B cell (primary cell): Measurements from ENCODE around the gene GPC5. TPM values are rescaled to one million over a fixed set of nuclear protein-coding genes. Genes with fewer than 3 reads are reported as not detected.
"Not testable (repeated sequence)": the region's sequence is repeated elsewhere in the genome, so short reads cannot be mapped to it uniquely, and the experiment has no call there.

Experiments used
- ATAC-seq: fragments of 200-7000 bp; cut with Tn5 transposase; one replicate; pipeline ENCODE4 v1.10.0; 2021; ENCODE audit warnings: low read depth, mild to moderate bottlenecking, moderate number of reproducible peaks, moderate library complexity
- CTCF ChIA-PET: fragments of 350-600 bp; sonication (Branson Sonifier 250); formaldehyde crosslinking; loops from one replicate; lab custom pipeline; 2021; ENCODE audit warnings: antibody characterized with exemption, inconsistent platforms; lab: Charles Lee
- POLR2A ChIA-PET: fragments of 350-600 bp; sonication (Branson Sonifier 250); formaldehyde crosslinking; loops from one replicate; lab custom pipeline; 2021; ENCODE audit warnings: antibody characterized with exemption; lab: Charles Lee
- DNase-seq: peaks from one replicate; pipeline ENCODE4 v3.0.0; 2013
- H2AFZ ChIP-seq: 2 replicates; pipeline ENCODE4 v1.6.1; 2012; ENCODE audit warnings: mild to moderate bottlenecking, low read depth, low read length; ENCODE audit not compliant: insufficient read depth, poor library complexity, severe bottlenecking
- H3K27ac ChIP-seq, 2 donors: 1 replicate in 1 of 2; 2 replicates in 1 of 2; pipeline ENCODE4 v1.5.1; 2012 to 2013; ENCODE audit warnings: low read length in 2 of 2, mild to moderate bottlenecking in 2 of 2, moderate library complexity in 1 of 2
- H3K27me3 ChIP-seq, 4 experiments: fragments of 200-600 bp in 1 of 4; sonication (generic) in 1 of 4; replicated peaks in 1 of 4; 1 replicate in 2 of 4; 2 replicates in 2 of 4; pipeline versions ENCODE4 v1.6.1 to v1.7.0; 2013 to 2016; ENCODE audit warnings: low read length in 3 of 4, mild to moderate bottlenecking in 2 of 4, mixed read lengths in 1 of 4, moderate library complexity in 1 of 4; ENCODE audit not compliant: insufficient read depth in 4 of 4, control insufficient read depth in 3 of 4; ENCODE audit errors: control extremely low read depth in 1 of 4
- H3K36me3 ChIP-seq, 2 experiments: replicated peaks in 1 of 2; 1 replicate in 1 of 2; 2 replicates in 1 of 2; pipeline versions ENCODE4 v1.6.1 to v1.7.1; 2013; ENCODE audit warnings: low read length in 1 of 2; ENCODE audit not compliant: insufficient read depth in 2 of 2, control insufficient read depth in 1 of 2; ENCODE audit errors: control extremely low read depth in 1 of 2, extremely low read depth in 1 of 2
- H3K4me1 ChIP-seq, 2 donors: fragments of 200-600 bp in 1 of 2; sonication (generic) in 1 of 2; 1 replicate in 1 of 2; 2 replicates in 1 of 2; pipeline versions ENCODE4 v1.5.1 to v1.6.1; 2013 to 2017; ENCODE audit warnings: low read length in 2 of 2; ENCODE audit not compliant: control insufficient read depth in 2 of 2, insufficient read depth in 2 of 2
- H3K4me2 ChIP-seq: replicated peaks from 2 replicates; pipeline ENCODE3; 2012; ENCODE audit warnings: mild to moderate bottlenecking, low read depth, low read length; ENCODE audit not compliant: poor library complexity, severe bottlenecking
- H3K4me3 ChIP-seq, 5 experiments: fragments of 200-600 bp in 1 of 5; sonication (generic) in 1 of 5; 1 replicate in 3 of 5; 2 replicates in 2 of 5; pipeline versions ENCODE4 v1.5.1 to v1.7.0; 2011 to 2016; ENCODE audit warnings: low read length in 4 of 5, mild to moderate bottlenecking in 4 of 5, low read depth in 2 of 5, control low read depth in 1 of 5, moderate library complexity in 1 of 5; ENCODE audit not compliant: insufficient read depth in 1 of 5; ENCODE audit errors: control extremely low read depth in 1 of 5, extremely low read depth in 1 of 5
- H3K79me2 ChIP-seq: fragments of 200-600 bp; sonication (generic); one replicate; pipeline ENCODE4 v1.6.0; 2016; ENCODE audit warnings: low read length; ENCODE audit not compliant: control insufficient read depth, insufficient read depth
- H3K9ac ChIP-seq: fragments of 200-600 bp; sonication (generic); 2 replicates; pipeline ENCODE4 v1.6.1; 2017; ENCODE audit warnings: mild to moderate bottlenecking, low read length, moderate library complexity
- H3K9me3 ChIP-seq, 3 donors: one replicate each; pipeline versions ENCODE4 v1.6.1 to v1.7.1; 2013; ENCODE audit warnings: low read length in 2 of 3; ENCODE audit not compliant: control insufficient read depth in 2 of 3, insufficient read depth in 1 of 3; ENCODE audit errors: control extremely low read depth in 1 of 3
- H4K20me1 ChIP-seq: 2 replicates; pipeline ENCODE4 v1.6.0; 2012; ENCODE audit warnings: mild to moderate bottlenecking, low read length; ENCODE audit not compliant: insufficient read depth, control insufficient read depth, poor library complexity, severe bottlenecking
- H3K27ac Mint-ChIP-seq: one replicate; pipeline ENCODE4 v1.8.0; 2021; ENCODE audit warnings: mixed read lengths
- H3K27me3 Mint-ChIP-seq: one replicate; pipeline ENCODE4 v1.8.0; 2021; ENCODE audit warnings: mixed read lengths
- H3K4me1 Mint-ChIP-seq: one replicate; pipeline ENCODE4 v1.8.0; 2021; ENCODE audit warnings: mixed read lengths
- H3K4me3 Mint-ChIP-seq: one replicate; pipeline ENCODE4 v1.8.0; 2021; ENCODE audit warnings: mixed read lengths
- H3K9me3 Mint-ChIP-seq: one replicate; pipeline ENCODE4 v1.8.0; 2022; ENCODE audit warnings: mixed read lengths; ENCODE audit not compliant: insufficient read depth
- CTCF ChIP-seq: fragments of 200-600 bp; IDR thresholded peaks from one replicate; pipeline ENCODE4 v1.8.0; 2022; ENCODE audit warnings: antibody characterized with exemption, mild to moderate bottlenecking
- EZH2 ChIP-seq: IDR thresholded peaks from 2 replicates; pipeline ENCODE4 v1.6.1; 2012; ENCODE audit warnings: borderline replicate concordance, low read depth, mild to moderate bottlenecking, moderate library complexity, low read length; ENCODE audit not compliant: insufficient read depth, poor library complexity, severe bottlenecking
- WGBS: methylation state at CpG from one replicate; pipeline ENCODE4 v1.1.5; 2013; ENCODE audit warnings: missing lambda C conversion rate; ENCODE audit not compliant: insufficient coverage; 5-methylcytosine and 5-hydroxymethylcytosine counted together
- intact Hi-C: fragments of 100-400 bp; cut with micrococcal nuclease; formaldehyde crosslinking; loops from one replicate; pipeline ENCODE4 v1.10.0; 2022
- polyA plus RNA-seq: library from polyadenylated mRNA; depleted of rRNA; stranded (reverse); fragments of >200 nt; gene quantifications from 2 replicates; pipeline ENCODE4 v1.2.3, GENCODE V29; 2012
- total RNA-seq, 2 donors: library from RNA; stranded (reverse); fragments of 120-200 nt in 1 of 2; gene quantifications; 1 replicate in 1 of 2; 2 replicates in 1 of 2; pipeline versions ENCODE4 v1.2.3 to v1.2.4, GENCODE V29; 2013 to 2022

Gene GPC5
- total and polyA plus RNA-seq, 2 donors (not counting 1 experiment from before 2014, with no cell fraction given), result 0.15 to 0.30 TPM

- DNase-seq, result no peak
- no peak overlapping the region for H2AFZ ChIP-seq
- no peak for ATAC-seq
- no peak overlapping the region for H3K9ac ChIP-seq
- H3K79me2 ChIP-seq, result no peaks in the 10 kb centered on the region
- no peak overlapping the region for H3K27ac ChIP-seq
- no peak overlapping the region for H3K4me2 ChIP-seq
- Mint-ChIP-seq H3K27ac (no peak overlapping the region), H3K4me3 (no peak overlapping the region), H3K9me3 (no peaks in the 10 kb centered on the region), H3K27me3 (no peaks in the 10 kb centered on the region), H3K4me1 (no peaks in the 10 kb centered on the region)
- no peaks in the 10 kb centered on the region for H3K36me3 ChIP-seq
- 79% methylated on average over 2 of the region's 5 CpGs for WGBS
- H3K9me3 ChIP-seq, result peaks cover 0 to 4% (median 0%) of the 10 kb centered on the region in 3 donors
- POLR2A ChIA-PET, result no interaction called here
- CTCF ChIA-PET, result no interaction called here
- H4K20me1 ChIP-seq, result no peaks in the 10 kb centered on the region
- H3K27me3 ChIP-seq, result no peaks in the 10 kb centered on the region
- intact Hi-C loops, result no loop called here
- no peak for TF ChIP-seq EZH2
- TF ChIP-seq CTCF, result no peak
- H3K4me1 ChIP-seq, result no peaks in the 10 kb centered on the region
- no peak overlapping the region for H3K4me3 ChIP-seq
These were observed 1284.6 kb downstream of the GPC5 start for GRCh38 chr13:92682832-92683517.

GRCh38 chr13:92694047-92694446 lies 1295.6 kb downstream of the GPC5 start:
- no peak overlapping the region for H3K27ac Mint-ChIP-seq
- H3K9me3 Mint-ChIP-seq, result peaks cover 10% of the 10 kb centered on the region
- ChIA-PET CTCF (no interaction called here), POLR2A (no interaction called here)
- no peak overlapping the region for H3K4me3 ChIP-seq
- H3K79me2 ChIP-seq, result no peaks in the 10 kb centered on the region
- H3K9me3 ChIP-seq, result peaks cover 0 to 7% (median 0%) of the 10 kb centered on the region in 3 donors
- H4K20me1 ChIP-seq, result no peaks in the 10 kb centered on the region
- no peak overlapping the region for H3K27ac ChIP-seq
- no peak overlapping the region for H2AFZ ChIP-seq
- H3K4me2 ChIP-seq, result no peak overlapping the region
- DNase-seq (no peak), ATAC-seq (no peak)
- H3K4me1 ChIP-seq, result no peaks in the 10 kb centered on the region
- intact Hi-C loops, result no loop called here
- no peaks in the 10 kb centered on the region for H3K27me3 ChIP-seq
- no peaks in the 10 kb centered on the region for H3K27me3 Mint-ChIP-seq
- H3K4me1 Mint-ChIP-seq, result no peaks in the 10 kb centered on the region
- TF ChIP-seq CTCF (no peak), EZH2 (no peak)
- H3K4me3 Mint-ChIP-seq, result no peak overlapping the region
- no peaks in the 10 kb centered on the region for H3K36me3 ChIP-seq
- no peak overlapping the region for H3K9ac ChIP-seq

- H3K27ac ChIP-seq, H3K9me3 ChIP-seq, H3K27ac Mint-ChIP-seq, H3K27me3 ChIP-seq, H3K27me3 Mint-ChIP-seq, H3K4me3 ChIP-seq, H3K4me2 ChIP-seq, DNase-seq, H3K9ac ChIP-seq, ATAC-seq, CTCF ChIA-PET, POLR2A ChIA-PET, H2AFZ ChIP-seq, H4K20me1 ChIP-seq, H3K4me1 Mint-ChIP-seq, intact Hi-C loops, H3K4me1 ChIP-seq, H3K4me3 Mint-ChIP-seq, H3K36me3 ChIP-seq, H3K79me2 ChIP-seq: not testable (repeated sequence)
- WGBS, result 100% methylated on average over 1 of the region's 4 CpGs
- peaks cover 10% of the 10 kb centered on the region for H3K9me3 Mint-ChIP-seq
These were observed 1297.4 kb downstream of the GPC5 start for GRCh38 chr13:92695827-92696226.
